ENCODE data around the gene PIK3C3.

GRCh38 chr18:42033137-42033810, 78.2 kb downstream of the PIK3C3 start:
- TF ChIP-seq CTCF (IDR thresholded peaks at IDR 0.05; ENCODE audit: poor library complexity) = no peak
- no peak for TF ChIP-seq EZH2phosphoT487 (IDR thresholded peaks at IDR 0.05; ENCODE audit: low read depth, severe bottlenecking, unreplicated experiment)
- no peak for TF ChIP-seq EZH2 (IDR thresholded peaks at IDR 0.05; ENCODE audit: borderline replicate concordance)
